Putamen (tissue), 1 donor: ENCODE measurements around the gene DNAH8.

ENCODE experiments used
- DNase-seq: peaks from one replicate; pipeline ENCODE4 v3.0.0-alpha.2; 2016; ENCODE audit warnings: low spot score

The DNAH8 gene

GRCh38 chr6:38974389-38975151 lies 259.5 kb downstream of the DNAH8 start:
- DNase-seq: no peak

GRCh38 chr6:38975621-38976049 lies 260.5 kb downstream of the DNAH8 start:
- no peak for DNase-seq

GRCh38 chr6:38976051-38976450 lies 260.9 kb downstream of the DNAH8 start:
- DNase-seq: no peak

- DNase-seq: no peak
Observed at GRCh38 chr6:38976801-38977500, 261.8 kb downstream of the DNAH8 start.

GRCh38 chr6:38978139-38978704 lies 263.1 kb downstream of the DNAH8 start:
- no peak for DNase-seq

- no peak for DNase-seq
Observed at GRCh38 chr6:38982470-38982869, 267.4 kb downstream of the DNAH8 start.

GRCh38 chr6:38984723-38985122 lies 269.6 kb downstream of the DNAH8 start:
- no peak for DNase-seq

- no peak for DNase-seq
Observed at GRCh38 chr6:38985839-38986238, 270.7 kb downstream of the DNAH8 start.

- no peak for DNase-seq
Observed at GRCh38 chr6:38987503-38987902, 272.4 kb downstream of the DNAH8 start.

GRCh38 chr6:38988736-38989449 lies 273.8 kb downstream of the DNAH8 start:
- no peak for DNase-seq

GRCh38 chr6:38990475-38990874 lies 275.4 kb downstream of the DNAH8 start:
- DNase-seq: no peak

- no peak for DNase-seq
Observed at GRCh38 chr6:38996676-38997075, 281.6 kb downstream of the DNAH8 start.

GRCh38 chr6:38997128-38997761 lies 282.1 kb downstream of the DNAH8 start:
- no peak for DNase-seq

GRCh38 chr6:39003072-39003471 lies 288.0 kb downstream of the DNAH8 start:
- DNase-seq: no peak

- DNase-seq: no peak
Observed at GRCh38 chr6:39003492-39003891, 288.4 kb downstream of the DNAH8 start.

GRCh38 chr6:39004801-39005200 lies 289.7 kb downstream of the DNAH8 start:
- no peak for DNase-seq

- DNase-seq: no peak
Observed at GRCh38 chr6:39005774-39006173, 290.7 kb downstream of the DNAH8 start.

GRCh38 chr6:39007575-39007974 lies 292.5 kb downstream of the DNAH8 start:
- no peak for DNase-seq

GRCh38 chr6:39008737-39009136 lies 293.6 kb downstream of the DNAH8 start:
- no peak for DNase-seq

- DNase-seq: no peak
Observed at GRCh38 chr6:39009476-39009875, 294.4 kb downstream of the DNAH8 start.

GRCh38 chr6:39016839-39017546 lies 301.9 kb downstream of the DNAH8 start:
- no peak for DNase-seq

- DNase-seq: no peak
Observed at GRCh38 chr6:39017547-39017880, 302.4 kb downstream of the DNAH8 start.
